Umbilical cord (tissue), 2 donors: ENCODE data around the gene MTX1. TPM values are rescaled to one million over a fixed set of nuclear protein-coding genes. Genes with fewer than 3 reads are reported as not detected.
"Not testable (repeated sequence)": the region's sequence is repeated elsewhere in the genome, so short reads cannot be mapped to it uniquely, and the experiment has no call there.

Source experiments
- DNase-seq: peaks from one replicate; pipeline ENCODE4 v3.0.0-alpha.2; 2015; ENCODE audit warnings: low spot score
- total RNA-seq: library from RNA; depleted of rRNA; stranded (reverse); fragments of >200 nt; gene quantifications from one replicate; pipeline ENCODE4 v1.2.3, GENCODE V29; 2014; ENCODE audit warnings: low replicate concordance; ENCODE audit not compliant: insufficient read depth

MTX1 gene
- total RNA-seq, 1 donor from 2014 or later, result 17.3 TPM

DNA sequence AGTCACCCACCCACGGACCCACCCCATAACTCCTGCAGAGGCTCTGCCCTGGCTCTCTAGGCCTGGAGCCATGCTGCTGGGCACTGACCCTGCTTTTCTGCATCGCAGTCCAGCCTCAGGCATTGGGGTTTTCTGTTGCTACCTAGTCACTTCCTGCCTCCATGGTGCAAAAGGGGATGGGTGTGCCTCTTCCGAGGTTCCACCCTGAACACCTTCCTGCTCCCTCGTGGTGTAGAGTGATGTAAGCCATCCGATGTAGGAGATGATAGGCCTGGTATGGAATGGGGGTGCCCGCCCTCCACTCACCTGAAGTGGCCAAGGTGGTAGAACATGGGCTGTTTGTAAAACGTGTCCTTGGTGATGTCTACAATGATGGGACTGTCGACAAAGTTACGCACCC lies 26.9 kb downstream of the MTX1 start:
- DNase-seq, result not testable (repeated sequence)

DNA sequence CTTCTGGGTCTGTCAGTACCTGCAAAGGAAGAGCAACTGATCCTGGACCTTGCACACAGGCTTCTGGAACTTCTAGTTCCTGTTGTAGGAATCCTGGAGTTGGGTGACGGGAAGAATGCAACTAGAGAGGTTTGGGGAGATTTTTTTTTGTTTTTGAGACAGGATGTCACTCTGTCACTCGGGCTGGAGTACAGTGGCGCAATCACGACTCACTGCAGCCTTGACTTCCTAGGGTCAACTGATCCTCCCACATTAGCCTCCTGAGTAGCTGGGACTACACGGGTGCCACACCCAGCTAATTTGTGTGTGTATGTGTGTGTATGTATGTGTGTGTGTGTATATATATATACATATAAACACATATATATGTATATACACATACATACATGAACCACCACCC lies 28.0 kb downstream of the MTX1 start:
- DNase-seq, result no peak

DNA sequence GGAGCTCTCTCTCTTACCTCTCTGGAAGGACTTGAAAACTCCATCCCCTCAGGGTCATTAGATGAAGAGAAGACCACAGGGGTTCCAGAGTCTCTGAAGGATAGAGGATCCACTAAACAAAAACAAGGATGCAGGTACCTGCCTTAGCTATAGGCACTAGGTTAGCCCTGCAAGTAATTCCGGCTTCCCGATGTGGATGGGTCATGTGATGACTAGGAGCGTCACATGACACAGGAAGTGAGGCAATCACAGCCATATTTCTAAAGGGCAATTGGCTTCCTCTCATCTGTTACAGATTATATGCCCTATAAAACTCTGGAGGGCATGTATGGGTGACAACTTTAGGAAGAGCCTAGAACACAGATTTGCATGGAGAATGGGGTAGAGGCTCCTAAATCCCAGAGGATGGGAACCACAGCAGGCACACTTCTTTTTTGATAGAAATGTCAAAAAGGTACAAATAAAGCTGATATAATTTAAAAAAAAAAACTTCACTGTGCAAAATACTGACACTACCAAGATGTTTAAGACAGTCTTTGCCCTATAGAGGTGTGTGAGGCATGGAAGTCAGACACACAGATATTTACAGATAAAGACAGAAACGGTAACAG lies 32.7 kb downstream of the MTX1 start:
- peak; percentile 92 for DNase-seq

DNA sequence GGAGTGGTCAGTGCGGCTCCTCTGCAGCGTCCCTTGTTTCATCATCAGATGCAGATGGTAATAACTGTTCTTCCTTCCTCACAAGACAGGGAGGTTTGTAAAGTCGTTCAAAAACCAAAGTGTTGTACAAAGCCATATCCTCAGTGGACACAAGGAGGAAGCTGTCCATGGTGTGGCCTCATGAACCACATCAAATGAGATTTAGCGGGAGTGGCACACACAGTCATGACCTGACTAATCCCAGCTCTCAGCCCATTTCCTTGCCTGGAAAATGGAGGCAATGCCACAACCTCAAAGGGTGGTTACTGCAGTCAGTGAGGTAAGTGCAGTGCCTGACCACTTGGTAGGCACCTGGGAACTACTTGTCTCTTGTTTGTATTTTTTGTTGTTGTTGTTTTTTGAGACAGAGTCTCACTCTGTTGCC lies 33.4 kb downstream of the MTX1 start:
- no peak for DNase-seq

DNA sequence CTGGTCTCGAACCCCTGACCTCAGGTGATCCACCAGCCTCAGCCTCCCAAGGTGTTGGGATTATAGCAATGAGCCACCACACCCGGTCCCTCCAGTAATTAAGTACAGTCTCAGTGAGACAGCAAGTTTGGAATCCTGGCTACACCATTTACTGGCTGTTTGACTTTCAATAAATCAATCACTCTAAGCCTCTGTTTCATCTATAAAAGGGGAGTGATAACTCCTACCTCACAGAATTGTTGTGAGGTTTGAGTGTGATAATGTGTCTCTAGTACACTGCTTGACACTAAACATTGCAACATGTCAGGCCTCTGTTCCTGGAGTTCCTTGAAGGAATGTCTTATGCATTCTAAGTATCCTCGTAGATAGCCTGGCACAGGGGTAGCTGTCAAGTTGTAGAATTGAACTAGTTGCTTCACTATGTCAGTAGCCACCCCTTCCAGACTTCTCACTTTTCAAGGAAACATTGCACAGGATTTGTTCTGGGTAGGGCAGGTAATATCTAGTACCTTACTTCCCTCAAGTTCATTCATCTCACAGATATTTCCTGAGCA lies 34.4 kb downstream of the MTX1 start:
- DNase-seq, result no peak

DNA sequence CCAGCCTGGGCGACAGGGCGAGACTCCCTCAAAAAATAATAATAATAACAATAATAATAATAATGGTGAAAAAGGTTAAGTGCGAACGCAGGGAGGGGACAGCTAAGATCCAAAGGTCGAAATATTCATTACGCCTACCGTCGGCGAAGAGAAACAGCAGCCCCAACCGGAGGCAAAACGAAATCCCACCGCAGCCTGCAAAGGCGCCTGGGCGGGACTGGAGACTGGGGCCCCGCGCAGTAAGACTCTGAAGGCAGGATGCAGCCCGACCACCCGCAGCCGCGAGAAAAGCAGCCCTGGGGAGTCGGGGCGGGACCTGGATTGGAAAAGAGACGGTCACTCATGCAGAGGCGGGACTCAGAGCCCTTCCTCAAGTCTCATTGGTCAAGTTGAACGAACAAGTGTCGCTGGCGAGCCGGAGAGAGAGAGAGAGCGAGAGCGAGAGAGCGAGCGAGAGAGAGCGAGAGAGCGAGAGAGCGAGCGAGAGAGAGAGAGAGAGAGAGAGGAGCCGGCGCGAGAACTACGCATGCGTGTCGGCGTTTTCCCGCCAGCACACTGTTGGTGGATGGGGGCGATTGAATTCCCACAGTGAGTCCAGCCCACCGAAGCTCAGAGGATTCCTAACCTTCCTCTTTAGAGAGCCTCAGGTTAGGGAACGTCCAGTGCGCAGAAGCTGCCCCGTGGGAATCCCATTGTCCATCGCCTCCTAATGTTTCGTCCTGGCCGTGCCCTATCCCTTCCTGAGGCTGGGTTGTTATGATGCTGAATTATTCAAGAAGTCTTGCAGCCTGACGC lies 36.1 kb downstream of the MTX1 start:
- DNase-seq, result peak; percentile 100

DNA sequence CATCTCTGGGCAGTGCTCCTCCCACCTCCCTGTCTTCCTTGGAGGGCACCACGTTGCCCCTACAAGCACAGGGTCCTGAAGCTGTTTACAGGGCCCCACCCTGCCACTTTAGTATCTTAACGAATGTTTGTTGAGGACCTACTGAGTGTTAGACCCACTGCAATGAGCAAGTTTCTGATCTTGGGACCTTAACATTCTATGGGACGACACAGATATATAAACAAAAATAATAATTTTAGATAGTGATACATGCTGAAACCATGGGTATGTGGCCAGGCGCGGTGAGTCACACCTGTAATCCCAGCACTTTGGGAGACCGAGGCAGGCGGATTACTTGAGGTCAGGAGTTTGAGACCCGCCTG lies 36.6 kb downstream of the MTX1 start:
- DNase-seq, result no peak

DNA sequence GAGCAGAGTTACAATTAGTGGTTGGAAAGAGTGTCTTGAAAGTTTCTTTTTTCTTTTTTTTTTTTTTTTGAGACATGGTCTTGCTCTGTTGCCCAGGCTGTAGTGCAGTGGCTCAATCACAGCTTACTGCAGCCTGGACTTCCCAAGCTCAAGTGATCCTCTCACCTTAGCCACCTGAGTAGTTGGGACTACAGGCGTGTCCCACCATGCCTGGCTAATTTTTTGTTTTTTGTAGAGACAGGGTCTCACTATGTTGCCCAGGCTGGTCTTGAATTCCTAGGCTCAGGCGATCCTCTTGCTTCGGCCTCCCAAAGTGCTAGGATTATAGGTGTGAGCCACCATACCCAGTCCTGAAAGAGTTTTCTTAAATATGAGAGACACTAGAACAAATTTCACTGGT lies 38.3 kb downstream of the MTX1 start:
- not testable (repeated sequence) for DNase-seq

DNA sequence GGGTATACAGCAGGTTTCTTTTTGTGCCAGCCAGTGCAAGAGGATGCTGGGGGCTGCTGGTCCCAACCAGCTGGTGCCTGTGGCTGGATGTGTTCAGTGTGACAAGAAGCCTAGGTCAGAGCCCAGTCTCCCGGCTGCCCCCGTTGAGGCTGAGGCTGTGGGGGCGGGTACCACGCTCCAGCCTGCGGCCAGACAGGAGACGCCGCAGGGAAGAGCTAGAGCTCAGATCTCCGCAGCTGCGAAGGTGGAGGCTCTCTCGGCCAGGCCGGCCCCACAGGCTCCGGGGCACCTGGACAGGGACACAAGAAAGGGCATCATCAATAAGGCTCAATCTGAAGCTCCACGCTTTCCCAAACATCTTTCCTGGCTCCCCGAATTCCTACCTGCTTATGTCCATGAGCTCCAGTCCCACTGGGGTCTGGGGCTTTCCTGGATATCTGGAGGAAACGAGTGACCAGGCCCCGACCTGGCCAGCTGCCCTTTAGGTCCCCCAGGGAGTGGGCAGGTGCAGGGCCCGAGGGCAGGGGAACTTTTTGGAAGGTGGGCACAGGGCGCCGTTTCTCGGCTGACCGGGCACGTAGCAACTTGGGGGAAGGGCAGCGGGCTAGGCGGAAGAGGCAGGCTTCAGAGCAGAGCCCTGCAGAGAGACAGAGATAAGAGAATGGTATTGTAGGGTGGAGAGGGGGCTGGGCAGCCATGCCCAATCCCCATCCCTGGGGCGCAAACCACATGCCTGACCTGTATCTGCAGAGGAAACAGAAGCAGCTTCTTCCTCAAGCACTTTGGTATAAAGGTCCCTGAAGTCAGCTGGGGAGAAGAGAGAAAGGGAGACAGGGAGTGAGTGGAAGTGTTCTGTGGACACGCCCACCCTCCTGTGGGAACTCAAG lies 39.4 kb downstream of the MTX1 start:
- DNase-seq, result no peak

DNA sequence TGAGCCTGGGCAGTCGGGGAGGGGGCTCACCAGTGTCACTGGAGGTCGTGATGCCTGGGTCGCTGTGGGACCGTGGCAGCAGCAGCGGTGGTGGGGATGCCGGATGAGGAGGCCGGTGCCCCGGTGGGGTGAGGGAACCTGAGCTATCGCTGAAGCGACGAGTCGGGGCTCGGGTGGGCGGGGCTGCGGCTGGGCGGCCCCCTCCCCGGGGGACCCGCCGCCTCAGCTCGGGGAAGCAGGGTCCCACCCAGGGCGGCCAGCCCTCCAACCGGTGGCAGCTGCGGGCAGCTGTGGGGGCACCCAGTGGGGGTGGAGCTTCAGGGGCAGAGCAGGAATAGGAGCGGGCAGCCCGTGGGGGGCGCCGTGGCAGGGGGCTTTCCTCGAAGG lies 41.7 kb downstream of the MTX1 start:
- no peak for DNase-seq

DNA sequence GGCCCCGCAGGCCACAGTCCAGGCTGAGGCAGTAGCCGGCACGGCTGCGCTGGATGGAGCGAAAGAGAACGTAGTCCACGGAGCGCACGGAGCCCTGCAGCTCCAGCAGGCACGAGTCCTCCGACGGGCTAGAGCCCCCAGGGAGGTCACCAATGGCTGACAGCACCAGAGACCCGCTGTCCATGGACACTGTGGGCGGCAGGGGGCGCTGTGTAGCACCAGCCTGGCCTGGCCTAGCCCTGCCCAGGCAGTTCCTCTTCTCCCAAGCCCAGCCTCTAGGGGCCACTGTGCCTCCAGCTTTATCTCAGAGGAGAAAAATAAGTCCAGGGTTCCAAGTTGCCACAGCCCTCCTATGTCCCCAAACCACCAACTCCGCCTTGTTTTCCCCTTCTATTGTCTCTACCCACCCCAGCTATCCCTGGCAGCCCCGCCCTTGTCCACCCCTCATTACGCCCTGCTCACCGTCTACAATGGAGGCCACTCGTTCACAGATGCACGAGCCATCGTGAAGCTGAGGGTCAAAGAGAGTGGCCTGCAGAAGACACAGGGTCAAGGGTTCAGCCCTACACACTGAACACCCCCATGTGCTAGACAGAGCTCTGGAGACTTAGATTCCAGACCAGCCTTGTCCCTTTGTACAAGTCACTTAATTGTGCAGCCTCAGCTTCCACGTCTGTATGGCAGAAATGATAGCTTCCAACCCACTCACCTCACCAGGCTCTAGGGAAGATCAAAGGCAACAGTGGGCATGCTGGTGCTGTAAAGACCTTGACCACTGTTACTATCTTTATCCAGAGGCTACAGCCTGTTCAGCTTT lies 42.3 kb downstream of the MTX1 start:
- DNase-seq, result peak; percentile 94

DNA sequence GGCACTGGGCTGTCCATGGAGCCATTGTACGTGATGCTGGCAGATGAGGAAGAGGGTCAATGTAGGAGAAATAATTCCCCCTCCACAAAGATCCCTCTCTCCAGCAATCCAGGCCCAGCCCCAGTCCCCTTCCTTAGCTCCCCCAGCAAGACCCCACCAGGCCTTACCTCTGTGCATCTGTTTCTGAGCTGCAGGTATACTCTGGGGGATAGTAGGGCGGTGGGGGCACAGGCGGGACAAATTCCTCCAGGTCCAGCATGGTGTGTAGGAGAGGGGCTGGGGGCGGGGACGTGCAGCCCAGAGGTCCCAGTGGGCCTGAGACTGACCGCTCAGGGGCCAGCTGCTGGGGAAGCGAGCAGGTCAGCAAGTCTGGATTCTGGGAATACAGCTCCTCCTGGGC lies 43.1 kb downstream of the MTX1 start:
- DNase-seq, result no peak

DNA sequence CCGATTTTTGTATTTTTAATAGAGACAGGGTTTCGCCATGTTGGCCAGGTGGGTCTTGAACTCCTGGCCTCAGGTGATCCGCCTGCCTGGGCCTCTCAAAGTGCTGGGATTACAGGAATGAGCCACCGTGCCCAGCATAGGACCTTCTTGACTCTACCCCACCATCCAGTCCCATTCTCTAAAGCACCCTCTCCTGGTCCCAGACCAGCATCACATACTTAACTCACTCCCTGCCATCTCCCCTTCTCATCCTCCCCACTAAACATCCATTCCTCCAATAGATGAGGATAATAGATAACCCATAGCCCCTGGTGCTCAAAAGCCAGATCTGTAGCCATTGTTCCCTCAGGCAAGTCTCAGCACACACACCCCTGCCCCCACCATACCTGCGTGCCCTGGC lies 44.7 kb downstream of the MTX1 start:
- DNase-seq, result no peak

DNA sequence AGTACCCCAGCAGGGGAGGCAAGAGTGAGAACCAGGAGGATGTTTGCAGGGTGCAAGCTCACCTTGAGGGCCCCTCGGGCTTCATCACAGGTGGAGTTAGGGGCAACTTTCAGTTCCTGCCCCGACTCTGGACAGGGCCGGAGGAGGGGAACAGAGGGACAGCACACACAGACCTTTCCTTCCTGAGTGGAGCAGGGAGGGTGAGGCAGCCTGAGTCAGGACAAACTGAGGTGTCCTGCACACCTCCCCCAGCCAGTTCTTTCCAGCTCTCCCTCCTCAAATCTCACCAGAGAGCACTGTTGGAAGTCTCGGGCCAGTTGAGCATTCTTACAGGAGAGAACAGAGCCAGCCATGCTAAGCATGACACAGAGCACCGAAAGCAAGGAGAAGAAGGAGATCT lies 45.3 kb downstream of the MTX1 start:
- DNase-seq, result no peak

DNA sequence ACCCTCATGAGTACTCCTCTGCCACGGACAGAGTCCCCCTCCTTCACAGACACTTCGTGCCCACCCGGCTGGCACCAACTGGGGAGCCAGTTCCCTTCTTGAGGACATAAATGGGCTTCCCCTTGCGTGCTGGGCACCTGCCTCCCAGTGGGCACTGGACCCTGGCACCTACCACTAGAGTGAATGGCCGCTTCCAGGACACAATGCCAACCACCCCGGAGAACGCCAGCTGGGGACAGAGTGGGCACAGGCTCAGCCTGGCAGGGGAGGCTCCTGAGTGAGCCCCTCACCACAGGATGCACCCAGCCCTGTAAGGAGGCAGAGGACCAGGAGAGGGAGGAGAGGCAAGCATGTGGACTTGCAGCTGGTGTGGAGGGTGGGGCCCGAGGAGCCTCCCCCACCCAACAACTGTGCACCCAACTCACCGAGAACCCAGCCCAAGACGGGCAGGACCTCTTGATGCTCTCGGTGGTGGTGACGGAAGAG lies 45.8 kb downstream of the MTX1 start:
- no peak for DNase-seq

DNA sequence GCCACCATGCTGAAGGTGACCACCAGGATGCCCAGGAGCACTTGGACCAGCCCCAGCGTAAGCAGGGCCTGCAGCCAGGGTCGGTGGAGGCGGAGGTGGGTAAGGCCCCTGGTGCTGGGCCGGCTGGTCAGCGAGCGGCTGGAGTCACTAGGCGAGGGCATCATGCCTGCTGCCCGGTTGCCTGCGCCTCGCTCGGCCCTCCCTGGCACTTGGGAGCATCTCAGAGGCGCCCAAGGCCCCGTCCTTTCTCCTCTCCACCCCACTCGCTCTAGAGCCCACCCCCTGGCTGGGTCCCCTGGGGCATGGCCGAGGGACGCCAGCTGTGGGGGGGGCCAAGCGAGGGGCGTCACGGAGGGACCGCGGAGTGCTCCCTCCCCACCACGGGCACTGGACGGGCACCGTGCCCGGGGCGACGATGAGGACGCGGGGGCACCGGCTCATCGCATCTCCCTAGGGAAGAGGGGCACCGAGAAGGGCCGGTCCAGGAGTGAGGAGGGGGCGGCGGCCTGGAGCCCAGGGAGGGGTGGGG lies 46.3 kb downstream of the MTX1 start:
- DNase-seq, result no peak

DNA sequence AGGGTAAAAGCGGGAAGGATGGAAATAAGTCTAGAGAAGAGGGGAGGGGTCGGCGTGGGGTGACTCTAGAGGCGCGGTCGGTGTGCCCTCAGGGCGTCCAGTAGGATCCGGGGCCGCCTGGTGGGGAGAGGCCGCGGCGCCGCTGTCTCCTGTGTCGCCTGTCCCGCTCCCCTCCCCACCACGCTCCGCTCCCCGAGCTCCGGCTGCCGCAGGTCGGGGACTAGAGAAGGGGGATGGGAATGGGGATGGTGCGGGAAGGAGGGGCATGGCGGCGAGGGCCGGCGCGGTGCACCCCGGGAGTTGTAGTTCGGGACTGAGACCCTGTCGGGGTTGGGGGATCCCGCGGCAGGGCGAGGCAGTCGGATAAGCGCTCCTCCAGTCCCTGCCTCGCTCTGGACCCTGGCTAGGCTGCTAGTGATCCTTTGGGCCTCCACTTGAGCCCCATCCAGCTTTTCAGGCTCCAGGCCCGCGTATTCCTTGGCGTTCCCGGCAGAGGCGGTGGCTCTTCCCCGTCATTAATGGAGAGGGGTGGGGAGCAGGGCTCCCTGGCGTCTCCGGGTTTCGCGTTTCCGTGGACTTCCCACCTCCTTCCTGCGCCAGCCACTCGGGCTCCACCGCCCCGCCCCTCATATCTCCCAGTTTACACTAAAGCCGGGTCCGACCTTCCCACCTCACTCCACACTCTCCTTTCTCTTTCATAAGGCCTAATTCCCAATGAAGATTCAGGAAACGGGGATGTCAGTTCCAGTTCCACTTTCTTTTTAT lies 46.9 kb downstream of the MTX1 start, which contains the start of gene ENTREP3:
TSS of gene ENTREP3 (minus strand) at position 241 of the 765 bp plus-strand sequence. CDS start 606 bp downstream, outside the sequence.
- DNase-seq, result peak; percentile 94

DNA sequence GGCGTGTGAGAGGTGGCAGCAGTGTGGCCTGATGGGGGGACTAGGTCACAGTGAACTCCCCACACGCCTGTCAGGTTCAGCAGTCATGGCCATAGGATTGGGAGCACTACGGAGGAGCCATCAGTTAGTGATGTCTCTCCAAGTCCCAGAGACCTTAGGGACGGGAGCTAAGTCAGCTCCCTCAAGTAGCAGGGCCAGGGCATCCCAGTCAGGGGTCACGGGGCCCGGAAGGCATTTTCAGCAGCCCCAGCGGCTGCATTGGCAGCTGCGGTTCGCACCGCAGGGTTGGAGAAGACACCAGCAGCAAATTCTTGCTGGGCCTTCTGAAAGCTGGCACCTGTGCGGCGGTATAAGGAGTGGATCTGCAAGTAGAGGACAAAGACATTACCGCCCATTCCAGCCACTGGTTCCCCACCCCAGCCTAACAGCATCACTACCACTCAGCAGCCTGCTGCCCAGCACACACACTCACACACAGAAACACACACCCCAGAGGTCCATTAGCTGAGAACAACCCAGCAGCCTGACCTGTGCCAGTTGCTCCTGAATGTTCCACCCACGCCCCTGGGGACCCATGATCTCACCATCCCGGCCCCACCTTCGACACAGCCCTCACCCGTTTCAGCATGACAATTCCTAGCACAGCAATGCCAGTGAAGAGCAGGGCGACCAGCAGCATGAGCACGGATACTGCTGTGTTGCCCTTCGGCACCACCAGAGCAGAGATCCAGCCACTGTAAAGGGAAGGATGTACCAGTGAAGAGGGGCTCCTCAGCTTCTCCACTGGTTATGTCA lies 47.8 kb downstream of the MTX1 start:
- DNase-seq, result no peak

DNA sequence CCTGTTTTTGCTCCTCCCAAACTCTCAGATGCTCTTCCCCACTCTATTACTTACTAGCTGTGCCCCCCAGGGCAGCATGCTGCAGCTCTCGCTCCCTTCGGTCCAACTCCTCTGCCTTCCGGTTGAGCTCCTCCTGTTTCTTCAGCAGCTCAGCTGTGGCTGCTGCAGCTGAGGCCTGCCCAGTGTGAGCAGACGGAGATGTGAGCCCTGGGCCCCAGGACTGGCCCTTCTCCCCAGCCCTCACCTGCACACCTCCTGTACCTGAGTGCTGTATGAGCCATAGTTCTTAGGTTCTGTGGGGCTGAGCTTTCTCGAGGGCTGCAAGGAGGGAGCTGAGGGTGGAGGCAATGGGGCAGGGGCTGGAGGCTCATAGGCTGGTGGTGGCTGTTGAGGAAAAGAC lies 51.8 kb downstream of the MTX1 start:
- DNase-seq, result no peak
